GDM1 (cell line): ENCODE data around the gene FNIP2.
"Not testable (repeated sequence)": the region's sequence is repeated elsewhere in the genome, so short reads cannot be mapped to it uniquely, and the experiment has no call there.

ENCODE experiments used
- DNase-seq: peaks from one replicate; lab custom pipeline; 2025; lab: John Stamatoyannopoulos, UW

FNIP2 gene

DNA sequence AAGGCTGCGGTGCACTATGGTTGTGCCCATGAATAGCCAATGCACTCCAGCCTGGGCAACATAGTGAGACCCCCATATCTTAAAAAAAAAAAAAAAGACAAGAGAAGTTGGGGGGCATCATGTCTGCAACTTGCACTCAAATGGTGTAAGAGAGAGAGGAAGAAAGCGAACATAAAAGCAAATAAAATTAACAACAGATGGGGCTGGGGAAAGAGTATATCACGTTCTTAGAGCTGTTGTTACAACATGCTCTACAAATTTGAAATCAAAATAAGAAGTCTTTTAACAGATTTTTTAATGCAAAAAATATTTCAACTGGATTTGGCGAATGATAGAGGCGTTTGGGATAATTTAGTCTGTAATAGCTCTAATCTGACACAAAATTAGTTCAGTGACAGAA is 144.9 kb downstream of the FNIP2 start:
- no peak for DNase-seq

DNA sequence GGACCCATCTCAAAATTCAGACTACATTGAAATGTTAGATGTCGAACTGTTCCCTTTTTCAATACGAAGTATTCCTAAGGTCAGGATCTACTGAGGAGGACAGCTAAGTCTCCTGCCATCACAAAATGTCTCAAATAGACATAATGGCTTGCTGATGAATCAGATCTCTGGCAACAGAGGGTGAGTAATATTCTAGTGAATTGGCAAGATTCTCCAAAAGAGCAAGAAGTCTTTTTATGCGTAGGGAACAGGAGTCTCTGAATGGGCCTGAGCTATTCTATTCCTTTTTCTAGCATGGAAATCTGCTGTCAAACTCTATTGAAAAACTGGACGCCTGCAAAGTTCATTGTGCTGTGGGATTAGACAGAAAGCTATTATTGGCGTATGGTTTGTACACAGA is 145.4 kb downstream of the FNIP2 start:
- DNase-seq: no peak

DNA sequence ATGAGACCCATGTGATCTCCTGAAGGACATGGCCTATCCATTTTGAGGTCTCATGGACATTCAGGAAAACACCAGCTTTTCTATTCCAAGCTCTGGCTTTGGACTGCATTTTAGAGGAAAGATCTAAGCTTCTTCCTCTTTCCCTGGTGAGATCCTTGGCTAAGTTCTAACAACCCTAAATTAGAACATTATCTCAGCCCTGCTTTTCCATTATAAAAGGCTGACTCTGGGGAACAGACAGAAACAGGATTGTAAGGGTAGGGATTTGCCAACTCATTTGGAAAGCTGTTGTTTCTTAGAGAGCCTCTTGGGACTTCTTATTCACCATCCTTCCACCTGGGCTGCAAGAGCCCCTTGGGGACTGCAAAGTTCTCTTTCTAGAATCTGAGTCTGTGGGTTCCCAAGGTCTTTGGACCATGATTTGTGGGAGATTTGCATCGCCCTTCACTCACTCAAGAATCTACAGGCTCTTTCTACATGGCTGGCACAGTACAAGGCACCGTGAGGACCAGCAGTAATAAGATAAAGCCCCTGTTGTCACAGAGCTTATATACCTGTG is 146.9 kb downstream of the FNIP2 start:
- no peak for DNase-seq

DNA sequence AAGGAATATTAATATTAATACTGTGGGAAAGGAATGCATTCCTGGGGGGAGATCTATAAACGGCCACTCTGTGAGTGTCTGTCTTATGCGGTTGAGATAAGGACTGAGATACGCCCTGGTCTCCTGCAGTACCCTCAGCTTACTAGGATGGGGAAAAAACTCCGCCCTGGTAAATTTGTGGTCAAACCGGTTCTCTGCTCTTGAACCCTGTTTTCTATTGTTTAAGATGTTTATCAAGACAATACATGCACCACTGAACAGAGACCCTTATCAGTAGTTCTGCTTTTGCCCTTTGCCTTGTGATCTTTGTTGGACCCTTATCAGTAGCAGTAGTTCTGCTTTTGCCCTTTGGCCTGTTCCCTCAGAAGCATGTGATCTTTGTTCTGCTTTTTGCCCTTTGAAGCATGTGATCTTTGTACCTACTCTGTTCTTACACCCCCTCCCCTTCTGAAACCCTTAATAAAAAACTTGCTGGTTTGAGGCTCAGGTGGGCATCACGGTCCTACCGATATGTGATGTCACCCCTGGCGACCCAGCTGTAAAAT is 151.7 kb downstream of the FNIP2 start:
- DNase-seq: not testable (repeated sequence)

GRCh38 chr4:158927774-158928173 is 158.9 kb downstream of the FNIP2 start:
- not testable (repeated sequence) for DNase-seq

DNA sequence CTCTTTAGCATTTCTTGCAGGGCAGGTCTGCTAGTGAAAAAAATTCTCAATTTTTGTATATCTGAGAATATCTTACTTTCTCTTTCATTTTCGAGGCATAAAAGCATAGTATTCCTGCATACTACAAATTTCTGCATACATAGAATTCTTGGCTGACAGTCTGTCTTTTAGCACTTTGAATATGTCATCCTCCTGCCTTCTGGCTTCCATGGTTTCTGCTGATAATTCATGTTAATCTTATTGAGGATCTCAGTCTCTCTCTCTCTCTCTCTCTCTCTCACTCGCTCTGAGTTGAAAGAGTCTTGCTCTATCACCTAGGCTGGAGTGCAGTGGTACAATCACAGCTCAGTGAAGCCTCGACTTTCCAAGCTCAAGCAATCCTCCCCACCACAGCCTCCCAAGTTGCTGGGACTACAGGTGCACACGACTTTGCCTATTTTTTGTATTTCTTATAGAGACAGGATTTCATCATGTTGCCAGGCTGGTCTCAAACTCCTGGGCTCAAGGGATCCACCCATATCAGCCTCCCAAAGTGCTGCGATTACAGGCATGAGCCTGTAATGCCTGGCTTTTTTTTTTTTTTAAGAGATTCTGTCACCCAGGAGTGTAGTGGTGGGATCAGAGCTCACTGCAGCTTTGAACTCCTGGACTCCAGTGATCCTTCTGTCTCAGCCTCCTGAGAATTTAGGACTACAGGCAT is 161.3 kb downstream of the FNIP2 start:
- DNase-seq: no peak

DNA sequence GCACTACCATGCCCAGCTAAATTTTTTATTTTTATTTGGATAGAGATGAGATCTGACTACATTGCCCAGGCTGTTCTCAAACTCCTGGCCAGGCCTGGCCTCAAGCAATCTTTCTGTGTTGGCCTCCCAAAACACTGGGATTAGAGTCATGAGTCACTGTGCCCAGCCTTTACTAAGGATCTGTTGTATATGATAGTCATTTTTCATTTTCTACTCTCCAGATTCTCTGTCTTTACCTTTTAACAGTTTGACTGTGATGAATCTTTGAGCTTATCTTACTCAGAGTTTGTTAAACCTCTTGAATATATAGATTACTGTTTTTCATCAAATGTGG is 161.8 kb downstream of the FNIP2 start:
- no peak for DNase-seq

GRCh38 chr4:158933236-158933635 is 164.4 kb downstream of the FNIP2 start:
- DNase-seq: no peak

DNA sequence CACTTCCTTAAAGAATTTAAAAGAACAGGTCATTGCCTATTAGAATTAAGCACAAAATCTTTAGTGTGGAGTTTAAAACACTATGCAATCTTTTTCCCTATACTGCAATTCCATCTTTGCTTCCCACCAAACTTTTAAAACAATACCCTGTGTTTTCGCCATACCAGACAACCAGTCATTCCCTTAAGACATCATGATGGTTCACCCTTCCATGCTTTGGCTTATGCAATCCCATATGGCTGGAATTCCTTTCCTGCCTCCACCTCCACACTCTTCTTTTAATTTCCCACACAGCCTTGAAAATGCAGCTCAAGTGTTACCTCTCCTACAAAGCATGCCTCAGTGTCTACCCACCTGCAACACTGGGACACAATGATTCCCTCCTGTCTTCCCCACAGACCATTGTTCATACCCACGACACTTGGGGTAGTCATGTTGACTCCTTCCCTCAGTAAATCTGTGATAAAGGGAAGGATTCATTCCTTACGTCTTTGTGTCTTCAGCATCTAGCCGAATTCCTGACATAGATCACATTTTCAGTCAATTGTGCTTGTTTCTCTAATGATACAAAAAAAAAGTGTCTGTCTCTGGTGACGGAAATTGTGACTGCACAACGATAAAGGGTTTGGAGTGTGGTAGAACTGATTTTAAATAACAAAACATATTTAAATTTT is 166.3 kb downstream of the FNIP2 start:
- DNase-seq: no peak

DNA sequence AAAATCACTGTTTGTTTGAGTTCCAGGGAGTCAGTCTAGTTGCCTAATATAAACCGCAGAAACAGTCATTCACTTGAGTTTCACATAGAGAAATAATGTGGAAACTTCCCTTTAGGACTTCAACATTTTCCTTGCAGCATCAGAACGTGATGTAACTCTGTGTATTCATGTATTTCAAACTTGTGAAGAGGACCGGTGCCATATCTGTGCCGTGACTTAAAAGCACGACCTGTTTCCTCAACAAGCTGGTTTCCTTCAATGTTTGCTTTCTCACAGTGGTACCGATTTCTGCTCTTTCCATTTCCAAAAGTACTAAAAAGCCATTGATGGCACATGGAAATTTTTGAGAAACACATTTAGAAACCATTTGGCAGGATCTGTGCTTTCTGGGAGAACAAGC is 167.4 kb downstream of the FNIP2 start:
- DNase-seq: no peak

DNA sequence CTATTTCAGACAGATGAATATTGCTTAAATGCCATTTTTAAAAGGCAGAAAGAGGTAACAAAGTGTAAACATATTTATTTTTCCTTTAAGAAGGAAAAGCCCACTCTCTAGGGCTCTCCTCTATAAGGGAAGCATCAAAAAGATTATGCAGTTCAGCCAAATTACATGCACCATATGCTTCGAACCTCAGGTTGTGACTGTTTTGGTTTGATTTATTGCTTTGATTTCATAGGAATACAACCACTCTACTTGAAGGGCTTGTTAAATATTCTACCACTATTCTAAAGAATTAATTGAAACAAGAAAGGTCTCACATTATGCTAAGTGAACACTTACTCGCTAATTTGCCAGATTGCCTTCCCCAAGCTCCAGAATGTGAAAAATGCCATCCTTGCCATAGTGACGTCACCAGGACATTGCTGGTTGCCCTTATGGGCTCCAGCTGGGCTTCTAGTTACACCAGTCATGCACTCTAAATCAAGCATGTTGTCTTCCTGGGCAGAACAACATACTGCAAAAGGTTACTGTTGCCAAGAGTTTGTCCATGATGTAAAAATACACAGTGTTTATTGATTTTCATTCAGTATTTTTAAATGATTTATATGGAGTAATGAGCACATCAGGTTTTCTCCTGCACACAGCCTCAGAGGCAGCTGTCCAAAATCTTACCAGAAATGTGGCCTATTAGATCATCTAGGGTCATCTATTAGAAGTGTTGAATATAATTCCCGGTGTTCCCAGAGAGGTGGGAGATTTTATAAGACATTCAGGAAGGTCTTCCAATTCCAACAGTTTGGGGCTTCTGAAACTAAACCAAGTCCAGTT is 169.6 kb downstream of the FNIP2 start:
- no peak for DNase-seq

DNA sequence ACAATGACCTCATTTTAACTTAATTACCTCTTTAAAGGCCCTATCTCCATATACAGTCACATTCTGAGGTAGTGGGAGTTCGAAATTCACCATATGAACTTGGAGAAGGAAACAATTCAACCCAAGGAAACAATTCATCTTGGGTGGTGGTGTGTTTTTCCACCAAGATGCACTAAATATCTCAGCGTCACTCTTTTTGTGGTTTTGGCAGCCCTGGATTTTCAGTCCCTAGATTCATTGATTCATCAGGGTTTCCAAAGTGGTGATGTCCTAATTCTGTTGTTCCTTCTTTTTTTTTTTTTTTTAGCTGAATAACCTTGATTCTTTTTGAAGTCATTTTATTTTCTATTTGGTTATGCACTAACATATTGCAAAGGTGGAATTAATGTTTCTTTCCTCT is 171.4 kb downstream of the FNIP2 start:
- DNase-seq: no peak

GRCh38 chr4:158941321-158941720 is 172.5 kb downstream of the FNIP2 start:
- no peak for DNase-seq

DNA sequence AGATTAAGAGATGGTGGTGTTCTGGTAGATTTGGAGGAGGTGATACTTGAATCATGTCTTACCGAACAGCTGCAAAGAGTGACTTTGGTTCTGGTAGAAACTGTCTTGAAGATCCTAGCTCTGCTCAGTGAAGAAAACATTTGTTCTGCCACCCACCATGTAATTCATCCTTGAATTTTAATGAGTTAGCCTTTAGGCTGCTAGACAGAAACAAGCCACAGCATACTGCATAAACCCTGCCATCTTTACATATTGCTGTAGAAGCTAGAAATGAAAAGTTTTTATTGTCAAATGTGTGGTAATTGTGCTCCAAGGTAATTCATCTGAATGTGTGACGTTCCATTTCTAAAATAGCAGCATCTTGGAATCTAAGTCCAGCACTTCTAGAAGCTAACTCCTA is 173.1 kb downstream of the FNIP2 start:
- no peak for DNase-seq

GRCh38 chr4:158945529-158946108 is 176.8 kb downstream of the FNIP2 start:
- DNase-seq: no peak

GRCh38 chr4:158946825-158947224 is 178.0 kb downstream of the FNIP2 start:
- DNase-seq: no peak

DNA sequence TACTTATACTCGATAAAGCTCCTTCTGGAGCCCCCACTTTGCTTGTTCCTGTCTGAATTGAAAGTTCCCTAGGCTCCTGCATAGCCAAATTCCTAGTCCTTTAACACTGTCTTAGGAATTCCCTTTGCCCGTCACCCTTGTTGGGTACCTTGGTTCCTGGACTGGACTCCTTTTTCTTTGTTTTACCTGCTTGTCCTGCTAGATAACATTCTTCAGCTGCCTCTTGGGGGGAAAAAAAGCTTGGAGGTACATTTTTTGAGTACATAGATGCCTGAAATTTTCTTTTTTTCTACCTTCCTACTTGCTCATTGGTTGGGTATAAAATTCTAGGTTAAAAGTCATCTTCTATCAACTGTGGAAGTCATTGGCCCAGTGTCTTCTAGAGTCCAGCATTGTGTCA is 179.2 kb downstream of the FNIP2 start:
- no peak for DNase-seq

DNA sequence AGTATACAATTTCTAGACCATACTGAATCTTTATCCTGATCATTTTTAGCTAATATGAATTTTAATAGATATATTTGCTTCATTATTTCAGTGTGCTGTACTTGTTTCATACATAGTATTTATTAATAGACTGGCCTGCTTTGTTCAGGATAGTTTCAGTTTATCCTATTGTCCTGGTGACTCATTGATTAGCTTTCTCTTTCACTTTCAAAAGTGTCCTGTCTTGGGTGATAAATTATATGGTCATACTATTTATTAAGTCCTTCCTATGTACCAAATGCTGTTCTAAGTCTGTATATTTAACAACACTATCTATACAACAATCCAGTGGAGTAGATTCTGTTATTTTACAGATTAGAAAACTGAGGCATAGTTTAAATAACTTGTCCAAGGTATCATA is 180.3 kb downstream of the FNIP2 start:
- no peak for DNase-seq

- not testable (repeated sequence) for DNase-seq
Measured at GRCh38 chr4:158952221-158952774, 183.5 kb downstream of the FNIP2 start.

- DNase-seq: not testable (repeated sequence)
Measured at GRCh38 chr4:158956345-158956744, 187.5 kb downstream of the FNIP2 start.

- not testable (repeated sequence) for DNase-seq
Measured at GRCh38 chr4:158956918-158957317, 188.1 kb downstream of the FNIP2 start.
